Calu3 (cell line): ENCODE measurements around the gene INCENP. TPM values are rescaled to one million over a fixed set of nuclear protein-coding genes. Genes with fewer than 3 reads are reported as not detected.

ENCODE experiments used
- BruUV-seq: library from RNA; stranded (reverse); fragments of 400-500 nt; replicated peaks from 2 replicates; lab custom pipeline; 2021; lab: Mats Ljungman, UMichigan
- CTCF ChIA-PET: fragments of 300-600 bp; sonication (Branson Sonifier 250); formaldehyde crosslinking; loops from one replicate; lab custom pipeline; 2022; ENCODE audit warnings: antibody characterized with exemption; lab: Charles Lee
- DNase-seq: peaks from one replicate; pipeline ENCODE4 v3.0.0; 2022
- H3K27ac Mint-ChIP-seq: one replicate; pipeline ENCODE4 v1.8.0; 2022; ENCODE audit warnings: mixed read lengths; ENCODE audit not compliant: unreplicated experiment
- H3K27me3 Mint-ChIP-seq: one replicate; pipeline ENCODE4 v1.8.0; 2022; ENCODE audit warnings: mixed read lengths; ENCODE audit not compliant: unreplicated experiment
- H3K36me3 Mint-ChIP-seq: one replicate; pipeline ENCODE4 v1.8.0; 2022; ENCODE audit warnings: mild to moderate bottlenecking, moderate library complexity, mixed read lengths; ENCODE audit not compliant: insufficient read depth, unreplicated experiment
- H3K4me1 Mint-ChIP-seq: one replicate; pipeline ENCODE4 v1.8.0; 2022; ENCODE audit warnings: mild to moderate bottlenecking, low read depth, mixed read lengths; ENCODE audit not compliant: unreplicated experiment
- H3K4me3 Mint-ChIP-seq: one replicate; pipeline ENCODE4 v1.8.0; 2022; ENCODE audit warnings: mild to moderate bottlenecking, low read depth, moderate library complexity, mixed read lengths; ENCODE audit not compliant: unreplicated experiment
- H3K9me3 Mint-ChIP-seq: one replicate; pipeline ENCODE4 v1.8.0; 2022; ENCODE audit warnings: low read depth, mixed read lengths; ENCODE audit not compliant: unreplicated experiment
- CTCF ChIP-seq: fragments of 200-600 bp; IDR thresholded peaks from one replicate; pipeline ENCODE4 v1.8.0; 2022; ENCODE audit warnings: antibody characterized with exemption; ENCODE audit not compliant: unreplicated experiment
- intact Hi-C: fragments of 100-400 bp; cut with micrococcal nuclease; formaldehyde crosslinking; loops from one replicate; pipeline ENCODE4 v1.10.0; 2022; ENCODE audit not compliant: unreplicated experiment
- total RNA-seq: library from RNA; stranded (reverse); gene quantifications from 2 replicates; pipeline ENCODE4 v1.2.3, GENCODE V29; 2022

Gene INCENP
- total RNA-seq, 1 experiment from 2014 or later = 115 TPM

GRCh38 chr11:62152245-62153086 is 28.7 kb downstream of the INCENP start:
- H3K4me1 Mint-ChIP-seq = no peaks in the 10 kb centered on the region
- peaks cover 1% of the 10 kb centered on the region for H3K27me3 Mint-ChIP-seq
- CTCF ChIA-PET = no interaction called here
- DNase-seq = no peak
- no peaks in the 10 kb centered on the region for H3K9me3 Mint-ChIP-seq
- no peak overlapping the region for H3K4me3 Mint-ChIP-seq
- peaks cover 25% of the 10 kb centered on the region for H3K36me3 Mint-ChIP-seq
- BruUV-seq = no TSS peak
- intact Hi-C loops = no loop called here
- no peak overlapping the region for H3K27ac Mint-ChIP-seq
- no peak for TF ChIP-seq CTCF

GRCh38 chr11:62153087-62153395 is 29.2 kb downstream of the INCENP start:
- Mint-ChIP-seq H3K9me3 (no peaks in the 10 kb centered on the region), H3K27ac (no peak overlapping the region), H3K4me1 (no peaks in the 10 kb centered on the region), H3K36me3 (peaks cover 20% of the 10 kb centered on the region), H3K27me3 (peaks cover 7% of the 10 kb centered on the region), H3K4me3 (no peak overlapping the region)
- intact Hi-C loops = no loop called here
- no TSS peak for BruUV-seq
- no peak for DNase-seq
- CTCF ChIA-PET = interaction anchor here (0.6 kb wide), 1 partner anchor 64 kb away, joined by 3 read pairs; no protein-coding TSS in a partner anchor
- TF ChIP-seq CTCF = no peak

GRCh38 chr11:62153617-62154016 is 29.8 kb downstream of the INCENP start:
- no peak for DNase-seq
- intact Hi-C loops = no loop called here

GRCh38 chr11:62157603-62158002 is 33.8 kb downstream of the INCENP start:
- BruUV-seq = TSS peak; percentile 18
- intact Hi-C loops = no loop called here
- TF ChIP-seq CTCF = no peak

More at GRCh38 chr11:62153617-62154016, 29.8 kb downstream of the INCENP start:
- TF ChIP-seq CTCF = no peak
- no peaks in the 10 kb centered on the region for H3K9me3 Mint-ChIP-seq
- no peak overlapping the region for H3K27ac Mint-ChIP-seq
- peaks cover 13% of the 10 kb centered on the region for H3K27me3 Mint-ChIP-seq
- no peak overlapping the region for H3K4me3 Mint-ChIP-seq
- CTCF ChIA-PET = interaction anchor here (0.6 kb wide), 1 partner anchor 64 kb away, joined by 3 read pairs; no protein-coding TSS in a partner anchor
- no peaks in the 10 kb centered on the region for H3K4me1 Mint-ChIP-seq
- no TSS peak for BruUV-seq
- H3K36me3 Mint-ChIP-seq = peaks cover 20% of the 10 kb centered on the region

More at GRCh38 chr11:62157603-62158002, 33.8 kb downstream of the INCENP start:
- Mint-ChIP-seq H3K27ac (no peak overlapping the region), H3K9me3 (no peaks in the 10 kb centered on the region), H3K36me3 (no peaks in the 10 kb centered on the region), H3K27me3 (peaks cover 53% of the 10 kb centered on the region), H3K4me1 (no peaks in the 10 kb centered on the region), H3K4me3 (no peak overlapping the region)
- no peak for DNase-seq
- CTCF ChIA-PET = no interaction called here
